GM04504 (cell line): Measurements from ENCODE around the gene CRHR1.
"Not testable (repeated sequence)": the region's sequence is repeated elsewhere in the genome, so short reads cannot be mapped to it uniquely, and the experiment has no call there.

Experiments
- DNase-seq: peaks from one replicate; pipeline ENCODE4 v3.0.0-alpha.2; 2012; ENCODE audit warnings: low read depth

Gene CRHR1

DNA sequence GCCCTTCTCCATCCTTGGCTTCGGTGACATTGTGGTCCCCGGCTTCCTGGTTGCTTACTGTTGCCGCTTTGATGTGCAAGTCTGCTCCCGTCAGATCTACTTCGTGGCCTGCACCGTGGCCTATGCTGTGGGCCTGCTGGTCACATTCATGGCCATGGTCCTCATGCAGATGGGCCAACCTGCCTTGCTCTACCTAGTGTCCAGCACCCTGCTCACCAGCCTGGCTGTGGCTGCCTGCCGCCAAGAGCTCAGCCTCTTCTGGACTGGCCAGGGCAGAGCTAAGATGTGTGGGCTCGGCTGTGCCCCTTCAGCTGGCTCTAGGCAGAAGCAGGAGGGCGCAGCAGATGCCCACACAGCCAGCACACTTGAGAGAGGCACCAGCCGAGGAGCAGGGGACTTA is 62.1 kb downstream of the CRHR1 start:
- no peak for DNase-seq

DNA sequence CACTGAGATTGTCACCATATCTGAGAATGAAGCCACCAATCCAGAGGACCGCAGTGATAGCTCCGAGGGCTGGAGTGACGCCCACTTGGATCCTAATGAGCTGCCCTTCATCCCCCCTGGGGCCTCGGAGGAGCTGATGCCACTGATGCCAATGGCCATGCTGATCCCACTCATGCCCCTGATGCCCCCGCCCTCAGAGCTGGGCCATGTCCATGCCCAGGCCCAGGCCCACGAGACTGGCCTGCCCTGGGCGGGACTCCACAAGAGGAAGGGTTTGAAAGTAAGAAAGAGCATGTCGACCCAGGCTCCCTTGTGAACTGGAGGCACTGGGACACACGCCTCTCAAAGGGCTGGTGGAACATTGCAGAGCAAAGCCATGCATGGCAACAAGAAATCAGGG is 62.5 kb downstream of the CRHR1 start:
- DNase-seq: no peak

DNA sequence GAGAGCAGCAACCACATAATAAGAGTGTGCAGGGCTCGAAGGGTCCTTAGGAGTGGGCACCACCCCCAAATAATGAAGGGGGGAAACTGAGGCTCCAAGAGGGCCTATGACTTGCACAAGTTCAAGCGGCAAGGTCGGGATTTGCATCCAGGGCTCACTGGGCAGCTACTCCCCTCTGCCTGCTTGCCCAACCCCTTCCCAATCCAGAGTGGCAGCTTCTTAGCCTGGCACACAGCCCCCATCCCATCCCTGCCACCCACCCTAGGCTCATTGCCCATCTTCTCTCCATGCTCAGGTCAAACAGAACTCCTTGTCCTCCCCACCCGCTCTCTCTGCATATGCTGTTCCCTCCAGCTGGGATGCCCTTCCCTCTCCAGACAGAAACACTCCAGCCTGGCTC is 63.0 kb downstream of the CRHR1 start:
- DNase-seq: no peak

- DNase-seq: no peak
These were observed 63.6 kb downstream of the CRHR1 start for GRCh38 chr17:45847747-45848146.

- no peak for DNase-seq
These were observed 64.3 kb downstream of the CRHR1 start for GRCh38 chr17:45848405-45848804.

- DNase-seq: no peak
These were observed 64.9 kb downstream of the CRHR1 start for GRCh38 chr17:45848868-45849535.

DNA sequence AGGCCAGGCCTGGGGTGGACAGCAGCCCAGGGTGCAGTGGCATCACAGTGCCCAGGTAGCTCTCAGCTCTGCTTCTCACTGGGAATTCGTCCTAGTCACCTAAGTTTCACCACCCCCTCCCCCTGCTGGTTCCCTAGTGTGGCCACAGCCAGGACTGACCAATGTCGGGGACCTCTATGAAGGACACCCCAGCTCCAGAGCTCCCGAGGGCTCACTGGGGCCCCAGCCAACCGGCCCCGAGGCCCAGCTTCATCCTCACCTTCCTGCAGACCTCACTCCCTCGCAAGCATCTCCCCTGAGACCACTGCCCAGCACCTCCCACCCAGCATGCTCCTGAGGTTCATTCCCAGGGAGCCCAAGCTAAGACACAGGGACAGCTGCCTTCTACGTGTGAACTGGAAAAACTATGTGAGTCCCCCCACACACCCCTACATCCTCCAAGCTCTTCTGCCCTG is 65.4 kb downstream of the CRHR1 start:
- DNase-seq: no peak

GRCh38 chr17:45850011-45850410 is 65.9 kb downstream of the CRHR1 start:
- DNase-seq: no peak

- DNase-seq: no peak
These were observed 66.3 kb downstream of the CRHR1 start for GRCh38 chr17:45850468-45850867.

GRCh38 chr17:45851022-45851421 is 66.9 kb downstream of the CRHR1 start:
- DNase-seq: no peak

- no peak for DNase-seq
These were observed 67.3 kb downstream of the CRHR1 start for GRCh38 chr17:45851464-45851863.

GRCh38 chr17:45851873-45852272 is 67.8 kb downstream of the CRHR1 start:
- DNase-seq: no peak

DNA sequence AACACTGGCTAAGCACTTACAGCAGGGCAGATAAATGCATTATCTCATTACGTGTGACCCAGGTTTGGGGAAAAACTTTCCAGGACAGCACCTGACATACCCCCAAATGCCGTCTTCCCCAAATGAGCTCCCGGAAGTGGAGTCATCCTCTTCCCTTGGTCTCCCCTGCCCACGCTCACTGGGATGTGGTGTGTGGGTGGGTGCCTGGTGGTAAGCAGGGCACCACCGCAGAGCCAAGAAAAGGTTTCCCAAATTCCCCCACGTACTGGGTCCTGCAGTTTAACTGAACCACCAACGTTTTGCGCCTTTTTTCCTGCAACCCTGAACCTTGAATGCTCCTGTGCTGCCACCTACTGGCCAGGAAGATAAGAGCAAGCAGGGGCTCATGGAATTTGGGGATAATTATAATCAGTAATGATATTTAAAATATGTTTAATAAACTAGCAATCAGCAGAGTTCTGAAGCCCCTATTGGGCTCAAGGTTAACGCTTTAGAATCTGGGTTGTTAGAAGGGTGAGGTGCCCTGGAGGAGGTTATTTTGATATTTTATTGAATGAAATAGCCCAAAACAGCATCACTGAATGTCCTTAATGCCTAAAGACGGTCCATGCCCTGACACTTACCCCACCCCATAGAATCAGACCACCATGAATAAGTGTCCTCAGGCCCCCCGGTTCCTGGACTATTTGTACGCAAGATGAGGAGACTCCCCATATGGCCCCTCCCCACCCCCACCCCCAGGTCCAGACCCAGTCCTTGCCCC is 68.6 kb downstream of the CRHR1 start:
- no peak for DNase-seq

- no peak for DNase-seq
These were observed 70.1 kb downstream of the CRHR1 start for GRCh38 chr17:45854209-45854608.

DNA sequence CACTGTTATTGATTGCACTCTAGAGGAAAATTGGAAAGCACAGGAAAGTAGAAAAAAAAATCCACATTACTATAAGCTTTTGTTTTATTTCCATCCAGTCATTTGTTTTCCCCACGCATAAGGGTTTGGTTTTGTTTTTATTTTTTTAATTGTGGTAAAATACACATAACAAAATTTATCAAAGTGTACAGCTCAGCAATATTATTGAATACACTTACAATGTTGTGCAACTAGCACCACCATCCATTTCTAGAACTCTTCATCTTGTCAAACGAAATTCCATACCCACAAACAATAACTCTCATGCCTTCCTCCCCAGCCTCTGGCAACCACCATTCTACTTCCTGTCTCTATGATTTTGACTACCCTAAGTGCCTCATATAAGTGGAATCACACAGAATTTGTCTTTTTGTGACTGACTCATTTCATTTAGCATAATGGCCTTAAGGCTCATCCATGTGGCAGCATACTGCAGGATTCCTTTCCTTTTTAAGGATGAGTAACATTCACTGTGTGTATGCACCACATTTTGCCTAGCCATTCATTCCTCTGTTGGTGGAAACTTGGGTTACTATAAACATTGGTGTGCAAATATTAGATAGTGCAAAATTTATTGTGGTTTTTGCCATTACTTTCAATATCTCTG is 71.7 kb downstream of the CRHR1 start:
- no peak for DNase-seq

GRCh38 chr17:45857977-45858708 is 74.0 kb downstream of the CRHR1 start:
- no peak for DNase-seq

DNA sequence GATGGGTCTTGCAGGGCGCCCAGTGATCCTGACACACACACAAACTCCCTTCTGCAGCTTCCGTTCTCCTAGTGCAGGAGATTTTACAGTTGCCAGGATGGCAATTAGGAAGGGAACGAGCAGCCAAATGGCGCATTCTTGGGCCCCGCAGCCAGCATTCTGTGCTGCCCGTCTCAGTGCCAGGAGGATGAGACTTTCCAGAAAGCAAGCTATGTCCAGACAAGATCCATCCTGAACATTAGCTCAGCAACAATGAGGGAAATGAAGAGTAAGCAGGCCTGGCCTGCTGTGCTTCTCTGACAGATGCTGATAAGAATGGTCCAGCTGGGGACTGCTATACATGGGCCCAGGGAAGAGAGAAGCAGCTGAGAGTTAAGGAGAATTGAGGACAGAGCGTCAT is 77.0 kb downstream of the CRHR1 start:
- no peak for DNase-seq

DNA sequence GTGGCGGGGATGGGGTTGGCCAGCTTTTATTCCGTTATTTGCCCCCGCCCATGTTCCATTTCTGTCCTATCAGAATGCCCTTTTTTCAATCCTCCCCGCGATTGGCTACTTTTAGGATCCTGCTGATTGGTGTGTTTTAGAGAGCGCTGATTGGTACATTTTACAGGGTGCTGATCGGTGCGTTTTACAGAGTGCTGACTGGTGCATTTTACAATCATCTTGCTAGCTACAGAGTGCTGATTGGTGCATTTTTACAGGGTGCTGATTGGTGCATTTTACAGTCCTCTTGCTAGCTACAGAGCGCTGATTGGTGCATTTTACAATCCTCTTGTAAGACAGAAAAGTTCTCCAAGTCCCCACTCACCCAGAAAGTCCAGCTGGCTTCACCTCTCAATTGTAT is 78.0 kb downstream of the CRHR1 start:
- DNase-seq: not testable (repeated sequence)

DNA sequence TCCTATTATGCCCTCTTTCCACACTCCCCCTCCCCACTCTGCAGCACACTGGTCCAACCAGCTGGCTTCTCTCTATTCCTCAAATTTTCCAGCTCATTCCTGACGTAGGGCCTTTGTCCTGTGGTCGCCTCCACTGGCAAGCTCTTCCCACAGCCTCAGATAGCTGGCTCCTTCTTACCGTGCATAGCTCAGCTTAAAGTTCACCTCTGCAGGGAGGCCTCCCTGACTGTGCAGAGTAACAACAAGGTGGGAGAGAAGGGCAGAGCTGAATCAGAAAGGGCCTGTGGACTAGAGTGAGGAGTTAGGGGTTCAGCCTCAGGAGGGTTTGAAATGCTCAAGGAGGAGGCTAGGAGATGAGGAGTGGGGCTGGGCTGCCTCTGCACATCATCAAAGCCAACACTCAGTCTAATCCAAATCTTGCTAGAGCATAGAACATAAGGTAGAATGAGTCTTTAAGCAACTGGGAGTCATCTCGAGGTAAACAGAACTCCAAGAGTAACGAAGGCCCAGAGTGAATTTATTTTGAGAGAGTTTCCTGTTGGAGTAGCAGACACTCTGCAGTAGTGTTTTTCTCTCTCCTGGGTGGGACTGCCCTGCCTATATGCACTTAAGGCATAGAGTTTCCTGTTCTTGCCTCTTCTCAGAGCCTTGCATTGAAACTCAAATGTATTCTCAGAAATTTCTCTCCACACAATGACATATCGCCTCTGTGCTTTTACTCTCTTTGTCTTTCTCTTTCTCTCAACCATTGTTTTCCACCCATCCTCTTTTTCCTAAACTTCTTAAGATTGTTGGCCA is 79.9 kb downstream of the CRHR1 start:
- DNase-seq: no peak

- DNase-seq: no peak
These were observed 83.1 kb downstream of the CRHR1 start for GRCh38 chr17:45867171-45867570.

GRCh38 chr17:45867702-45868101 is 83.6 kb downstream of the CRHR1 start:
- DNase-seq: no peak

DNA sequence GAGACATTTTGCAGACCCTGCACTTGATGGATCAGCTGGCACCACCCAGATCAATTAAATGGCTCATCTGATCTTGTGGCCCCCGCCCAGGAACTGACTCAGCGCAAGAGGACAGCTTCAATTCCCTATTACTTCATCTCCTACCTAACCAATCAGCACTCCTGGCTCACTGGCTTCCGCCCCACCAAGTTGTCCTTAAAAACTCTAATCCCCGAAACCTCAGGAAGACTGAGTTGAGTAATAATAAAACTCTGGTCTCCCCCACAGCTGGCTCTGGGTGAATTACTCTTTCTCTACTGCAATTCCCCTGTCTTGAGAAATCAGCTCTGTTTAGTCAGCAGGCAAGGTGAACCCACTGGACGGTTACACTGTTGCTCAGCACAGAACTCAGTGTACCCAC is 84.2 kb downstream of the CRHR1 start:
- DNase-seq: no peak
